ENCODE data around the gene KAZN.
A peak's percentile ranks its signal among the peaks of the same experiment; 100 is the strongest.
"Not testable (repeated sequence)": the region's sequence is repeated elsewhere in the genome, so short reads cannot be mapped to it uniquely, and the experiment has no call there.

Gene KAZN

DNA sequence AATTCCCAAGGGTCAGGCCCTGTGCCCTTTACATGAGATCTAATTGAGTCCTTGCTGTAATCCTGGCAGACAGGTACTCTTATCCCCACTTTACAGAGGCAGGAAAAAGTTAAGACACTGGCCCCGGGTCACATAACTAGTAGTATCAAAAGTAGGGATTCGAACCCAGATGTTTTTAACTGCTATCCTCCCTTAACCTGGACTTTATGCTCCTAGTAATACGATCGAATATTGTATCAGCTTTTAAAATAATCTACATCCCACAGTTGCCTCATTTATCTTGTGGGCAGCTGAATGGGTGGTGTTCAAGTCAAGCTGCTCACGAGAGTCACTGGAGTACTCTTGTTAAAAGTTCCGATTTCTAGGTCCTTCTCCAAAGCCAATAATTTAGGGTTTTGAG lies 529.6 kb downstream of the KAZN start:
- no peak for DNase-seq

- peak; percentile 67 for DNase-seq
Measured at GRCh38 chr1:15128520-15129313, 530.2 kb downstream of the KAZN start.

GRCh38 chr1:15129944-15130343 lies 531.5 kb downstream of the KAZN start:
- DNase-seq, result no peak

DNA sequence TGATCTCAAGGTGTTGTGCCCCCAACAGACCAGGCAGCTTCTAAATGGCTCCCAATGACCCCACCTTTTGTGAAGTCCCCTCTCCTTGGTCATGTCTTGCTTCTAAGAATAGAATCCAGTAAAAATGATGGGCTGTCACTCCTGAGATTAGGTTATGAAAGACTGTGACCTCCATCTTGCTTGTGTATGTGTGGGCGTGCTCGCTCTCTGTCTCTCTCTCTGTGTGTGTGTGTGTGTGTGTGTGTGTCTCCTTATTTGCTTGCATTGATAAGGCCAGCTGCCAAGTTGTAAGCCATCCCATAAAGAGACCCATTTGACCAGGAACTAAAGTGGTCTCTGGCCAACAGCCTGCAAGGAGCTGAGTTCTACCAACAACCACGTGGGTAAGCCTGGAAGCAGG lies 532.1 kb downstream of the KAZN start:
- DNase-seq, result no peak

GRCh38 chr1:15132965-15133364 lies 534.5 kb downstream of the KAZN start:
- no peak for DNase-seq

DNA sequence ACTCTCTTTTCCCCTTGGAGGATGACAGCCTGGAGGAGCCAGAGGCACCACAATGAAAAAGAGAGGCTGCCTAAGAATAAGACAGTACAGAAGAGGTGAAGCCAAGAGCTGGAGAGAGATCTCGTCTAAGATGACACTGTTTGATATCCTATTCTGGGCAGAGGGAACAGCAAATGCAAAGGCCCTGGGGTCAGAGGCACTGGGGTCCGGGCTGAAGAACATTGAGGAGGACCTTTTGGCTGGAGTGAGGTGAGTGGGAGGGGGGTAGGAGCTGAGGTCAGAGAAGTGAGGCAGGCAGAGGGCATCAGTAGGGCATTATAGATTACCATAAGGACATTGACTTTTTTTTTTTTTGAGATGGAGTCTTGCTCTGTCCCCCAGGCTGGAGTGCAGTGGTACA lies 535.8 kb downstream of the KAZN start:
- DNase-seq, result no peak

DNA sequence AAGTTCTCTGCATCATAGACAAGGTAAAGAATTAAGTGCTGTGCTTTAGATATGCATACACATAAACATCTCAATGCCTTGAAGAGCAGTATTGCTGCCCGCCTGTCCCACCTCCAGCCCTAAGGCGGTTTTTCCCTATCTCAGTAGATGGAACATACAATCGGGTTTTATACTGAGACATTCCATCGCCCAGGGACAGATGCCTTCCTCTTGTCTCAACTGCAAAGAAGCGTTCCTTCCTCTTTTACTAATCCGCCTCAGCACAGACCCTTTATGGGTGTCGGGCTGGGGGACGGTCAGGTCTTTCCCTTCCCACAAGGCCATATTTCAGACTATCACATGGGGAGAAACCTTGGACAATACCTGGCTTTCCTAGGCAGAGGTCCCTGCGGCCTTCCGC lies 537.1 kb downstream of the KAZN start:
- DNase-seq, result not testable (repeated sequence)

GRCh38 chr1:15137809-15138208 lies 539.3 kb downstream of the KAZN start:
- DNase-seq, result no peak

DNA sequence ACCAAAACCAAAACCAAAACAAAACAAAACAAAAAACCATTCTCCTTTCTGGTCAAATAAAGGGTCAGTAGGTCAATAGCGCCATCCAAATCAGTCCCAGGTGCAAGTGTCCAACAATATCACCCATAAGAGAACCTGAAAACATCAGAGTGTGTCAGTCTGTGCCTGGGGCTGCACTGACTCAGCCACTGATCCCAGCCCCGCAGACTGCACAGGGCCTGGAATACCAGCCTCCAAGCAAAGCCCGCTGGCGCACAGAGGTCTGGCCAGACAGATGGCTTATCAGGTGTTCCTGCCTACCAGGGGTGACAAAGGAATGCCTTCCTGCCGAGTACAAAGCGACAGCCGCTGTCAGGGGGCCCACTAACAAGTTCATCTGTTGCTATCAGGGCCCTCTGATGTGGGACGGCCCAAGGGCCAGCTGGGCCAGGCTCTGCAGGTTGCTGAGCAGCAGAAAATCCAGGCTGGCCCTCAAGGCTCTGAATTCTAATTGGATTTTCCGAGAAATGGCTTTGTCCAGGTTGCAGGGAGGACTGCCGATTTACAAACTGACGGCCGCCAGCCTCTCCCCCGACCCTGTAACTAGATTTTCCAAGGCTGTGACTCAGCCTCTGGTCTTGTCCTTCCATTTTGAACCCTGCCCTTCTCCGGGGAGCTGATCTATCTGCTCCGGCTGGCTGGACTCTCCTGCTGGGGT lies 541.3 kb downstream of the KAZN start:
- DNase-seq, result no peak

DNA sequence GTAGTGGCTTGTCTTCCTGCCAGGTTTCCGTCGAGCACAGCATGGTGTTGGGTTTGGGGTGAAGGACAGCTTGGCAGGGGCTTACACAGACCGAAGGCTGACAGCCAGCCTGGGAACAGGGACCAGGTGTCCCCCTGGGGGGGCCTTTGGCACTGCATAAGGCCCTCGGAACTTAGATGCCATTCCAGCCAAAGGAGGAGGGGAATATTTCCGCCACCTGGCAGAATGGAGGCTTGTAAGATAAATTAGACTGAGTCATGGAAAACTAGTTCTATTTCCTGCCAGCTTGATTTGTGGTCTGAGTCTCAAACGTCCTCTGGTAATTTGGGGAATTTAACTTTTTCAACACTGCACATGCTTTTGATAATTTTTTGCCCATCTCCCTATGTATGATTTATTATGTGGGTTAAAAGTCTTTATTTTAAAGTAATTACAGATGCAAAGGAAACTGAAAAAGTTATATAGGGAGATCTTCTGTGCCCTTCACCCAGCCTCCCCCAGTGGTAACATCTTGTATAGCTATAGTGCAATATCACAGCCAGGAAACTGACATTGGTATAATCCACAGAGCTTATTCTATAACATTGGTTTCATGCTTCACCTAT lies 543.6 kb downstream of the KAZN start:
- no peak for DNase-seq

GRCh38 chr1:15145327-15145726 lies 546.8 kb downstream of the KAZN start:
- no peak for DNase-seq

- no peak for DNase-seq
Measured at GRCh38 chr1:15146142-15146680, 547.7 kb downstream of the KAZN start.

DNA sequence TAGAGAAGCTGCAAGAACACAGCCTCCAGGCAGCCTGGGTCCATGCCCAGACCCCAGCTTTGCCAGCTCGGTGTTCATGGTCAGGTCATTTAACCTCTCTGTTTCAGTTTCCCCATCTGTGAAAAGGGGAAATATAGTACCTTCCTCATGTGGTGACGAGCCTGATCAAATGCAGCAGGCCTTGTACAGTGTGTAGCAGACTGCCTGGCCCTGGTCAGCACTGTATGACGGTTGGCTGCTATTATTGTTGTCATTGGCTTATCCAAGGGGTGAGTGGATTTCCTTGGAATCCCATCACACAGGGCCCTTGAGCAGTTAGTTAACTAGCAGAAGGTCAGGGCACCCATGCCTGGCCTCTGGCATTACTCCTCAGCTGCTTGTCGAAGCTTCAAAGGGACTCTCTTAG lies 548.5 kb downstream of the KAZN start:
- no peak for DNase-seq

DNA sequence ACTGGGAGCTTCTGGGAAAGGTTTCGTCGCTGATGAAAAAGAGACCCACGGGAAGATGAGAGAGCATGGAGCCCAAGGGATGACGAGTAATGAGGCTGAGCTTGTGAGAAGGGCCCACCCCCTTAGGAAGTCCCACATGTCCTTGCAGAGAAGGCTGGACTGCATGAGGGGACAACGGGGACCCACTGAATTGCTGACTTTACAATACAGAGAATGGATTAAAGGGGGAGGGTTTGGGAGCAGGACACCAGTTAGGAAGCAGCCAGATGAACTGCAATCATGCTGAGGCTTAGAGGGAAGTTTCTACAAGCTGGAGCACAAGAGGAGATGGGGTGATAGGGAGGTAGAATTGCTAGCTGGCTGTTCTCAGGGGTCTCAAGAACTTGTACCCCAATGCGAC lies 549.5 kb downstream of the KAZN start:
- no peak for DNase-seq

DNA sequence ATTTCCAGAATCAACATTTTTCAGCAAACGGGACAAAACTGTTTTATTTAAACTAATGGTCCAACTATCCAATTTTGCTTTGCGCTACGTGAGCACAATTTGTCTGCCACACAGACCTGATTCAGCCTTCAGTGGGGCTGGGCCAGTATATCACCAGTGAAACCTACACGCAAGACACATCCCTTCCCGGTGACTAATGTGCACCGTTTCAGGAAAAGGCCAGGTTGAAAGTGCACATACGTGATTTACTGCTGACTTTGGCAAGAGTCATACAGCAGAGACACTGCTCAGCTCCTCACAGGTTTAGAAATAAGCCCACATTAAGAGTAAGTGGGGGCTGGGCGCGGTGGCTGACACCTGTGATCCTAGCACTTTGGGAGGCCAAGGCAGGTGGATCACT lies 550.0 kb downstream of the KAZN start:
- DNase-seq, result no peak

GRCh38 chr1:15148941-15149340 lies 550.5 kb downstream of the KAZN start:
- DNase-seq, result no peak

GRCh38 chr1:15150376-15150775 lies 551.9 kb downstream of the KAZN start:
- DNase-seq, result no peak

DNA sequence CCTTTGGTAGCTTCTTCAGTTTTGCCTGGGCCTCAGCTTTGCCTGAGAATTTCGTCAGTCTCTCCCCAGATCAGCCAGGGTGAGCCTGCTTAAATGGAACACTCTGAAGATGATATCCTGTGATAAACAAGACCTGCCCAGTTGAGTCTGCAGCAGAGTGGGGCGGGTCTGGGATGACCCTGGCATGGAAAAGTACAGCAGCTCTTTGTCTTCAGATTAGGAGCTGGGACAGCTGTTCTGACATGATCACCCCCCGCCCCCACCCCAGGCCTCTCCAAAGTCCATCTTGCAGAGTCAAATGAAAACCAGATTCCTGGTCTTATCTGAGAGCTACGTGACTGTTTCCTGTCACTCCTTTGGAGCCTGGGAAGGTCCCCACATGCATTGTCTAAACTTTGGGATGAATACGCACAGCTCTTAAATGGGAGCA lies 552.9 kb downstream of the KAZN start:
- DNase-seq, result no peak

GRCh38 chr1:15151871-15152270 lies 553.4 kb downstream of the KAZN start:
- DNase-seq, result no peak

GRCh38 chr1:15152318-15153183 lies 554.1 kb downstream of the KAZN start:
- peak; percentile 65 for DNase-seq

- peak; percentile 53 for DNase-seq
Measured at GRCh38 chr1:15153184-15153841, 554.8 kb downstream of the KAZN start, which contains the start of gene TMEM51. TMEM51 (plus strand) TSS chr1:15153747; CDS start chr1:15215088, 61,341 bp downstream.

DNA sequence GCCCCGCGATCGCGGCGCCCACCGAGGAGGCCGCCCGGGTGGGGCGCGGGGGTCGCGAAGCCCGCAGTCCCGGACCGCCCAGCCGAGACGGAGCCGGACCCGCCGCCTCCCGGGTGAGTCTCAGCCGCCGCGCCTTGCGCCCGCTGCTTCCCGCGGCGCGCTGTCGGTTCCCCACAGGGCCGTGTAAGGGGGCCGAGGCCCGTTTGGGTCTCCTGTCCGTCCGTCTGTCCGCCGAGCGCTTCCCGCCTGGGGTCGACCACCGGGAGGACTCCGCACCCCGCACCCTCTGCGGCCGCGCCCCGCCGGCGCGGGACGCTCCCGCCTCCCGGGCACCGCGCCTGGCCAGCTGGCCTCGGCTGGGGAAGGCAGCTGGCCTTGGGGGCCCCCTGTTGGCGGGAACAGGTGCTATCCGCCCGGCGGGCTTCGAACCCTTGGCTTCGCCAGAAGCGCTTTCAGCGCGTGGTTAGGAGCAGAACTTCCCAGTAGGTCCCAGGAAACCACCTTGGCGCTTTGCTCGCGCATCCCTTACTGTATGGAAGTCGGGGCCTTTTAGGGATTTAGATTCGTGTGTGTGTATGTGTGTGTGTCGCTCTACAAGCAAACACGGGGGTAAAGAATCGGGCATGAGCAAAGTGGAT lies 555.5 kb downstream of the KAZN start:
- DNase-seq, result peak; percentile 42
